GM18507 (cell line): ENCODE data around the gene RRP1B.
"Not testable (repeated sequence)": the region's sequence is repeated elsewhere in the genome, so short reads cannot be mapped to it uniquely, and the experiment has no call there.

ENCODE experiments used
- DNase-seq: peaks from one replicate; pipeline ENCODE4 v3.0.0; 2011; ENCODE audit warnings: low read depth; ENCODE audit not compliant: insufficient read length; ENCODE audit errors: extremely low spot score
- FAIRE-seq: peaks from 2 replicates; lab custom pipeline; 2011; peaks lifted over from hg19 to GRCh38; lab: Jason Lieb, UNC

Gene RRP1B

GRCh38 chr21:43693981-43694380 is 34.6 kb downstream of the RRP1B start:
- DNase-seq, result no peak
- FAIRE-seq, result no peak

GRCh38 chr21:43694437-43695079 is 35.2 kb downstream of the RRP1B start:
- no peak for FAIRE-seq
- no peak for DNase-seq

DNA sequence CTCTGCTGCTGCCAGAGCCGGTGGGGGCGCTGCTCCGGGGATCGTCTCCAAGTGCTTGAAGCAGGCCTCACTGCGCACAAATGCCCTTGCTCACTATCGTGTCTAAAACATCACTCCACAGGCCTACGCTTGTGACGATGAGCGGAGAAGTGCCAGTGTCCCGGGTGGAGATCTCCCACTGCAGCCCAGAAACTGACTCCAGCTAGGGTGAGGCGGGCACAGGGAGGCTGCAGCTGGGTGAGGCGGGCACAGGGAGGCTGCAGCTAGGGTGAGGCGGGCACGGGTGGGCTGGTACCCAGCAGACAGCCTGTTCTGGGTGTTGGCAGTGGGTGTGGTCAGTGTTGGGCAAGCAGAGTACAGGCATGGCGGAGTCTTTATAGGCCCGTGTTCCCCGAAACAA is 36.9 kb downstream of the RRP1B start:
- DNase-seq (no peak), FAIRE-seq (no peak)

DNA sequence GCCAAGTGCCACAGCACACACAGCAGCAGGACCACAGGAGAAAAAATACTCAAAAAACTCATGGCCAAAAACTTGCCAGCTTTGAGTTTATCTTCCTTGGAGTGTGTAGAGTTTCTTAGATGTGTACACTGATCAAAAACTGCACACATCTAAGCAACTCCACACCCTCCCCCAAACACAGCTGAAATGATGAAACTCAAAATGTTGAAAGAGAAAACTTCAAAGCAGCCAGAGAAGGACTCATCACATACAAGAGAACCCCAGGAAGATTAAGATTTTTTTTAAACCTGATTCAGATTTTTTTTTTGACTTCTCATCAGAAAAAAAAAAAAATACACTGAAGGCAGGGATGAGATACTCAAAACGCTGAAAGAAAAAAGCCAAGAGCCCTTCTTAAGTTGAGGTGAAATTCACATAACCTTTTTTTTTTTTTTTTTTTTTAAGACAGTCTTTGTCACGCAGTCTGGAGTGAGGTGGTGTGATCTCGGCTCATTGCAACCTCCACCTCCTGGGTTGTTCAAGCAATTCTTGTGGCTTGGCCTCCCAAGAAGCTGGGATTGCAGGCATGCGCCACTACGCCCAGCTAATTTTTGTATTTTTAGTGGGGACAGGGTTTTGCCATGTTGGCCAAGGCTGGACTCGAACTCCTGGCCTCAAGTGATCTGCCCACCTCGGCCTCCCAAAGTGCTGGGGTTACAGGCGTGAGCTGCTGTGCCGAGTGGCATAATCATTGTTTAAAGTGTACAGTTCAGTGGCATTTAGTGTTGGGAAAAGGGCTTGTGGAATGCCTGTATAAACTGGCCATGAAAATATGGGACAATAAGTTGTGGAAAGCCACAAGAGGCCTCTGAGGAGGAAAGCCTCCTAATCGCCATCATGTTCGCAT is 38.6 kb downstream of the RRP1B start:
- FAIRE-seq (no peak), DNase-seq (no peak)

- FAIRE-seq, DNase-seq: not testable (repeated sequence)
Measured at GRCh38 chr21:43699492-43699777, 40.1 kb downstream of the RRP1B start.

- no peak for DNase-seq
- FAIRE-seq, result no peak
Measured at GRCh38 chr21:43699933-43700599, 40.7 kb downstream of the RRP1B start.

DNA sequence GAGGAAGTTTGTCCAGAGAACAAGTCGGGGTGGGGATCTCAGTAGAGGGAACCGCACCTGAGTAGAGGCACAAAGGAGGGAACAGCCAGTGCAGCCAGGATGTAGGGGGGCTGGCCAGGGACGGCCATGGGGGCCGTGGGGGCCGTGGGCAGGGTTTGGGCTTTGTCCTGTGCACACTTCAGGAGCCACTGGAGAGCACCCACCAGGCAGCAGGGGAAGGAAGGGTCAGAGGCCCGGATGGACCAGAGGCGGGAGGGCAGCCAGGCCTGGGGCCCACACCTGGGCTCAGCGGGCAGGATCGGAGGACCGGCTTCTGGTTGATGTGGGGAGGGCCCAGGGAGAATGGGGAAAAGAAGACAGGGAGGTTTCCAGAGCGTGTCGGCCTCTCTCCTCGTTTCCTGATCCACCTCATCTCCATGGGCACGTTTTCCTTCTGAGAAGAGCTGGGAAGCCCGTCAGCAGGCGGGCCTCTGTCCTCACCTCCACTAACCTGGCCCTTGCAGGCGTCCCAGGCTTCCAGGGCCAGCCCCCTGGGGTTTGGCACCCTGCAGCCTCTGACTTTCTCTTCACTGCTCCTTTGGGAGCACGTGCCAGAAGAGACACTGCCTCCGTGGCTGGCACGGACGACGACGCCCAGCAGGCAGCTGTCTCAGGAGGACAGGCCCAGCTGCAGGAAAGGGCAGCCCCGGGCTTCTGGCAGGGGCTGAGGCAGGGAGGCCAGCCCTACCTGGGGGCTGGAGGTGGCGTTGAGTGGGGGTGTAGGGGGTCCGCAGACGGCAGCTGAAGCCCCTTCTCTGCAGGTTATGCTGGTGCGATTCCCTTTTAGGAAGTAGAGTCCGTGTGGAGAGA is 42.8 kb downstream of the RRP1B start:
- FAIRE-seq (no peak), DNase-seq (no peak)

DNA sequence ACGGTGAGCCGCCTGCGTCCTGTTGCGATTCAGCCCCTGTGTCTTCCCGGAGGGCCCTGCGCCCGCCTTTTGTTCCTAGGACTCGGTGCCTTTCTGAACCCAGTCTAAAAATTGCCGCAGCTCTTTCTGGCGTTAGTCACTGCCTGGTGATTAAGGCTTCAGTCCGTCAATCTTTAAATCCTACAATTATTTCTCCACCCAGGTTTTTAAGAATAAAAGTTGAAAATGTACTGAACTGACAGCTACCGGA is 43.4 kb downstream of the RRP1B start:
- FAIRE-seq, result no peak
- no peak for DNase-seq

GRCh38 chr21:43703035-43703880 is 43.9 kb downstream of the RRP1B start:
- FAIRE-seq, result no peak
- no peak for DNase-seq

GRCh38 chr21:43707462-43707861 is 48.1 kb downstream of the RRP1B start:
- FAIRE-seq (no peak), DNase-seq (no peak)

DNA sequence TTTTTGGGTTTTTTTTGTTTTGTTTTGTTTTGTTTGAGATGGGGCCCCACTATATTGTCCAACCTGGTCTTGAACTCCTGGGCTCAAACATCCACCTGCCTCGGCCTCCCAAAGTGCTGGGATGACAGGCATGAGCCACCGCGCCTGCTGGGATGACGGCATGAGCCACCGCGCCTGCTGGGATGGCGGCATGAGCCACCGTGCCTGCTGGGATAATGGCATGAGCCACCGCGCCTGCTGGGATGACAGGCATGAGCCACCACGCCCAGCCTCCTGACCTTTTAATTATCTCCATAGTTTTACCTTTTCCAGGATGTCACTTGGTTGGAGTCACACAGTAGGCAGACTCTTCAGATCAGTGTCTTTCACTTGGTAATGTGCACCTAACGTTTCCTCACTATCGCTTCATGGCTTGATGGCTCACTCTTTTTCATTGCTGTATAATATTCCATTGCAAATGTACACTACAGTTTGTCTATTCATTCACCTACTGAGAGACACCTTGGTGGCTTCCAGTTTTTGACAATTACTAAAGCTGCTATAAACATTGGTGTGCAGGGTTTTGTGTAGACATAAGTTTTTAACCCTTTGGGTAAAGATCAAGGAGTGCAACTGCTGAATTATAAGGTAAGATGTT is 49.5 kb downstream of the RRP1B start:
- DNase-seq, result no peak
- FAIRE-seq, result no peak

- FAIRE-seq, result no peak
- no peak for DNase-seq
Measured at GRCh38 chr21:43712268-43712942, 53.0 kb downstream of the RRP1B start.

DNA sequence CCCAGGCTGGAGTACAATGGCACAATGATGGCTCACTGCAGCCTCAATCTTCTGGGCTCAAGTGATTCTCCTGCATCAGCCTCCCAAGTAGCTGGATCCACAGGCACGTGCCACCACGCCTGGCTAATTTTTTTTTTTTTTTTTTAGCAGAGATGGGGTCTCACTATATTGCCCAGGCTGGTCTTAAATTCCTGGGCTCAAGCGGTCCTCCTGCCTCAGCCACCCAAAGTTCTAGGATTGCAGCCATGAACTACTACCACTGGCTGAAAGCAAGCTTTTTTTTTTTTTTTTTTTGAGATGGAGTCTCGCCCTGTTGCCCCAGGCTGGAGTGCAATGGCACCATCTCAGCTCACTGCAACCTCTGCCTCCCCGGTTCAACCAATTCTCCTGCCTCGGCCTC is 53.8 kb downstream of the RRP1B start:
- not testable (repeated sequence) for FAIRE-seq

GRCh38 chr21:43716376-43717165 is 57.2 kb downstream of the RRP1B start:
- FAIRE-seq, result peak; percentile 86

More for the DNA sequence above, 53.8 kb downstream of the RRP1B start:
- not testable (repeated sequence) for DNase-seq

DNA sequence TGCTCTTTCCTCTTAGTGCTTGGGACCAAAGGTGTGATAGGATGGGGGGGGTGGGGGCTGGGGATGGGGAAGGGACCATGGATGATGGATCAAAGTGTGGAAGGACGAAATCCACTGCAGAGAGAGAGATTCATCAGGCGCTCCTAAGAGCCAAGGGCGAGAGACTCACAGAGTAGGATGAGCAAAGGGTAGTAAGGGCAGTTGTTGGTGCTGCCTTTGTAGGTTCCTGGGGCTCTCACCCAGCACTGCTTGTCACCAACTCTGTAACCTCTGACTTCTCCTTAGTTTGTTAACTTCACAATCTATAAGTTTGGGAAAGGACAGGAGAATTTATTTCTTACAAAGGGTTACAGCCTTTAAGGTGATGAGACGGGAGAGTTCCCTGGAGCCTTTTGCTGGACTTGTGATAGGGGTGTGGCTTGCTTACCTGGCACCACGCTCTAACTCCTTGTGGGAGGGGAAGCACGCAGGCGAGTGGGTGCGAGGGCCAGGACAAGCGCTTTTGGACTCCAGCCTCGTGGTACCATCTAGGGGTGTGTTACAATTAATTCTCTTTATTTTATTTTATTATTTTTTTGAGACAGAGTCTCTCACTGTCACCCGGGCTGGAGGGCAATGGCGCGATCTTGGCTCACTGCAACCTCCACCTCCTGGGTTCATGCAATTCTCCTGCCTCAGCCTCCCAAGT is 58.0 kb downstream of the RRP1B start:
- no peak for FAIRE-seq
- no peak for DNase-seq

More at GRCh38 chr21:43716376-43717165, 57.2 kb downstream of the RRP1B start:
- DNase-seq, result peak; percentile 43

DNA sequence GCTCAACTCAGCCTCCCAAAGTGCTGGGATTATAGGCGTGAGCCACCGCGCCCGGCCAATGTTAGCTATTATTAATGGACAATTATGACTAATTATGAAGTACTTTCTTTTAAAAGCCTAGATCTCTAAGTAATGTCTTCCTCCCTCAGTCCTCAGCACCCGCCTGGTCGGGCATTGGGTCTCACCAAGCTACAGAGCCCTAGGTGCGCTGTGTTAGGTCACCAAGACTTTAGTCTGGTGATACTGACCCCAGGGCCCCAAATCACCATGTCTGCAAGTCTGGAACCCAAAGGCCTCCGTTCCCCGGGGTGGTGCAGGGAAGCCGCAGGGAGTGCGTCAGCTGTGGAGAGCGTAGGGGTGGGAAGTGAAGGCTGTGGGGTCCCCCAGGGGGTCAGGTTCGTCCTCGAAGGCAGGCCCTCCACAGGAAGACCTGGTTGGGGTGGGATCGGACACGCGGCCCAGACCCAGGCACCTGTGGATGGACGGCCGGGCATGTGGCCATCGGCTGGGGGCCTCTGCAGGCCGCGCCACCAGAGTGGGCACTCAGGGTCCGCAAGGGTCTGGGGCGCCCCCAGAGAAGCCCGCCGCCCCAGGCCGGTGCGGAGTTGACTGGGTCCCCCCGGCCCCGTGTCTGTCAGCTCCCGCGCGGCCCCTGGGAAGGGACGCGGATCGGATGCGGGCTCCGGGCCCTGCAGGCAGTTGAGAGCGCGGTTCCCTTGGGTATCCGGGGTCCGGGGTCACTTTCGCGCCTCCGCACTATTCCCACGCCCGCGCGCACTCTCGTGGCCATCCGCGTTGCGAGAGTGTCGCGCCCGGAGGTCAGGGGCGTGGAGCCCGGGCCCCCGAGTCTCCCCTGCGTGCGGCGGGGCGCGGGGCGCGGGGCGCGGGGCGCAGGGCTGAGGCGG is 58.9 kb downstream of the RRP1B start:
- DNase-seq (no peak), FAIRE-seq (no peak)
